NB4 (cell line): ENCODE results near the gene OR1J2.

Experiments used
- MYC ChIP-seq: IDR thresholded peaks from 2 replicates; pipeline ENCODE4 v1.6.1; 2011; ENCODE audit warnings: low read depth, low read length
- POLR2A ChIP-seq: IDR thresholded peaks from 2 replicates; pipeline ENCODE4 v1.6.1; 2011; ENCODE audit warnings: mild to moderate bottlenecking; ENCODE audit not compliant: insufficient read length; ENCODE audit errors: extremely low read depth
- TF ChIP-seq, protein P1 (sequence below): IDR thresholded peaks from one replicate; pipeline ENCODE4 v1.5.1; 2012; ENCODE audit warnings: low read depth, low read length
- TF ChIP-seq, protein P2 (sequence below): IDR thresholded peaks from 2 replicates; pipeline ENCODE4 v1.6.1; 2011; ENCODE audit warnings: low read depth, low read length

DNA sequence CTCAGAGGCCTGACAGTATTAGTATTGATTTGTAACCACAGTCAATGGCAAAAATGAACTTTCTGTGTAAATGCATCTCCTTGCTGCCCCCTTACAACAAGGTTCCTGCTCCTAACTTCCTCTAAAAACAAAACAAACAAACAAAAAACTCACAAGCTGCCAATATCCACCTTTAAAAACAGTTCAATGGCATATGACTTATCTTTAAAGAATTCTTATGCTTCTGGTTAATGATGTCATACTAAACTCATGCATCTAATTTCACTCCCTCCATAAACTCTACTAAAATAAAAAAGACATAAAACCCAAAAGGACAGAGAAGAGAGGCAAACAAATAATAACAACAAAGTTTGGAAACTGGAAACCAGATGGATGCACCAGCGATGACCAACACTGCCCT is 25.5 kb downstream of the OR1J2 start:
- TF ChIP-seq, protein P1, sequence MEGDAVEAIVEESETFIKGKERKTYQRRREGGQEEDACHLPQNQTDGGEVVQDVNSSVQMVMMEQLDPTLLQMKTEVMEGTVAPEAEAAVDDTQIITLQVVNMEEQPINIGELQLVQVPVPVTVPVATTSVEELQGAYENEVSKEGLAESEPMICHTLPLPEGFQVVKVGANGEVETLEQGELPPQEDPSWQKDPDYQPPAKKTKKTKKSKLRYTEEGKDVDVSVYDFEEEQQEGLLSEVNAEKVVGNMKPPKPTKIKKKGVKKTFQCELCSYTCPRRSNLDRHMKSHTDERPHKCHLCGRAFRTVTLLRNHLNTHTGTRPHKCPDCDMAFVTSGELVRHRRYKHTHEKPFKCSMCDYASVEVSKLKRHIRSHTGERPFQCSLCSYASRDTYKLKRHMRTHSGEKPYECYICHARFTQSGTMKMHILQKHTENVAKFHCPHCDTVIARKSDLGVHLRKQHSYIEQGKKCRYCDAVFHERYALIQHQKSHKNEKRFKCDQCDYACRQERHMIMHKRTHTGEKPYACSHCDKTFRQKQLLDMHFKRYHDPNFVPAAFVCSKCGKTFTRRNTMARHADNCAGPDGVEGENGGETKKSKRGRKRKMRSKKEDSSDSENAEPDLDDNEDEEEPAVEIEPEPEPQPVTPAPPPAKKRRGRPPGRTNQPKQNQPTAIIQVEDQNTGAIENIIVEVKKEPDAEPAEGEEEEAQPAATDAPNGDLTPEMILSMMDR: no peak
- TF ChIP-seq MYC (no peak), POLR2A (no peak)
- TF ChIP-seq, protein P2, sequence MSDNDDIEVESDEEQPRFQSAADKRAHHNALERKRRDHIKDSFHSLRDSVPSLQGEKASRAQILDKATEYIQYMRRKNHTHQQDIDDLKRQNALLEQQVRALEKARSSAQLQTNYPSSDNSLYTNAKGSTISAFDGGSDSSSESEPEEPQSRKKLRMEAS: no peak
